Endothelial cell of umbilical vein (primary cell): ENCODE results near the gene SULF2.

Experiments used
- CTCF ChIP-seq, 2 donors: IDR thresholded peaks; 1 replicate in 1 of 2; 2 replicates in 1 of 2; pipeline ENCODE4 v1.5.1; 2011; ENCODE audit warnings: low read length in 2 of 2, mild to moderate bottlenecking in 2 of 2, moderate library complexity in 2 of 2, control low read depth in 1 of 2, inconsistent platforms in 1 of 2, low read depth in 1 of 2; ENCODE audit not compliant: insufficient read depth in 1 of 2; ENCODE audit errors: extremely low read depth in 1 of 2
- EZH2 ChIP-seq: IDR thresholded peaks from 2 replicates; pipeline ENCODE4 v1.6.1; 2012; ENCODE audit warnings: borderline replicate concordance, low read depth, mild to moderate bottlenecking, moderate library complexity, low read length, inconsistent platforms; ENCODE audit not compliant: severe bottlenecking
- MAX ChIP-seq: IDR thresholded peaks from 2 replicates; pipeline ENCODE4 v1.6.1; 2011; ENCODE audit not compliant: insufficient read depth, insufficient read length
- POLR2A ChIP-seq: IDR thresholded peaks from 2 replicates; pipeline ENCODE4 v1.6.1; 2012; ENCODE audit warnings: low read depth, mild to moderate bottlenecking, control low read depth, low read length

- no peak for TF ChIP-seq EZH2
- no peak for TF ChIP-seq POLR2A
- TF ChIP-seq CTCF (IDR thresholded peaks at IDR 0.05; ENCODE audit: extremely low read depth in 1 of 2, insufficient read depth in 1 of 2, low read depth in 1 of 2, low read length in 2 of 2) = no peak
- TF ChIP-seq MAX = no peak
Measured at GRCh38 chr20:47786765-47787107, 1.5 kb upstream of the SULF2 start.
